C4-2B (cell line): ENCODE measurements around the gene CASZ1.
A peak's percentile ranks its signal among the peaks of the same experiment; 100 is the strongest.

ENCODE experiments used
- H3K27ac ChIP-seq: fragments of 450-650 bp; 2 replicates; pipeline ENCODE4 v1.5.1; 2017
- CTCF ChIP-seq: fragments of 450-650 bp; conservative IDR thresholded peaks from 2 replicates; pipeline ENCODE4 v1.5.1; 2017; ENCODE audit warnings: mild to moderate bottlenecking
- ZFX ChIP-seq: fragments of 450-650 bp; IDR thresholded peaks from 2 replicates; pipeline ENCODE4 v1.6.1; 2017

CASZ1 gene

GRCh38 chr1:10635992-10636391 lies 160.5 kb downstream of the CASZ1 start:
- H3K27ac ChIP-seq = peak overlapping the region; percentile 96
- no peak for TF ChIP-seq CTCF
- peak; percentile 16; the same call in 1 of the 2 replicates for TF ChIP-seq ZFX

GRCh38 chr1:10635085-10635896 lies 161.2 kb downstream of the CASZ1 start:
- TF ChIP-seq ZFX (no peak), CTCF (no peak)
- peak overlapping the region; percentile 96 for H3K27ac ChIP-seq

- H3K27ac ChIP-seq = peak overlapping the region; percentile 96
Measured at GRCh38 chr1:10634428-10635084, 161.9 kb downstream of the CASZ1 start.

GRCh38 chr1:10634075-10634427 lies 162.4 kb downstream of the CASZ1 start:
- peak overlapping the region; percentile 96 for H3K27ac ChIP-seq
- TF ChIP-seq ZFX (no peak), CTCF (no peak)

More at GRCh38 chr1:10634428-10635084, 161.9 kb downstream of the CASZ1 start:
- TF ChIP-seq ZFX (0 out of 2 replicates have a peak, but pooled peaks have one; percentile 43), CTCF (no peak)

GRCh38 chr1:10633416-10633815 lies 163.0 kb downstream of the CASZ1 start:
- no peak for TF ChIP-seq CTCF
- no peak for TF ChIP-seq ZFX

GRCh38 chr1:10632691-10633090 lies 163.8 kb downstream of the CASZ1 start:
- TF ChIP-seq ZFX (no peak), CTCF (no peak)
- H3K27ac ChIP-seq = peak overlapping the region; percentile 96

More at GRCh38 chr1:10633416-10633815, 163.0 kb downstream of the CASZ1 start:
- peak overlapping the region; percentile 96 for H3K27ac ChIP-seq

- peak overlapping the region; percentile 96 for H3K27ac ChIP-seq
- no peak for TF ChIP-seq ZFX
- TF ChIP-seq CTCF = no peak
Measured at GRCh38 chr1:10631811-10632593, 164.4 kb downstream of the CASZ1 start.
